WTC11 (cell line): ENCODE data around the gene WRAP53. TPM values are rescaled to one million over a fixed set of nuclear protein-coding genes. Genes with fewer than 3 reads are reported as not detected.

Source experiments
- ATAC-seq: fragments of 200-7000 bp; cut with Tn5 transposase; 2 replicates; pipeline ENCODE4 v1.10.0; 2021; ENCODE audit warnings: mild to moderate bottlenecking, moderate library complexity
- CTCF ChIA-PET: fragments of 300-600 bp; sonication (Branson Sonifier 250); formaldehyde crosslinking; loops from one replicate; lab custom pipeline; 2021; ENCODE audit warnings: antibody characterized with exemption; lab: Charles Lee
- POLR2A ChIA-PET: fragments of 350-600 bp; sonication (Branson Sonifier 250); formaldehyde crosslinking; loops from one replicate; lab custom pipeline; 2021; ENCODE audit warnings: antibody characterized with exemption; lab: Charles Lee
- DNase-seq: peaks from one replicate; pipeline ENCODE4 v3.0.0; 2021; ENCODE audit warnings: low spot score
- H3K27ac Mint-ChIP-seq: 2 replicates; pipeline ENCODE4 v1.8.0; 2021; ENCODE audit warnings: mixed read lengths
- H3K27me3 Mint-ChIP-seq: 2 replicates; pipeline ENCODE4 v1.8.0; 2021; ENCODE audit warnings: low read depth, mild to moderate bottlenecking, moderate library complexity, mixed read lengths
- H3K36me3 Mint-ChIP-seq: 2 replicates; pipeline ENCODE4 v1.8.0; 2021; ENCODE audit warnings: mixed read lengths
- H3K4me1 Mint-ChIP-seq: 2 replicates; pipeline ENCODE4 v1.8.0; 2022; ENCODE audit warnings: mixed read lengths
- H3K4me3 Mint-ChIP-seq: 2 replicates; pipeline ENCODE4 v1.8.0; 2021; ENCODE audit warnings: mild to moderate bottlenecking, moderate library complexity, mixed read lengths
- H3K9me3 Mint-ChIP-seq: 2 replicates; pipeline ENCODE4 v1.8.0; 2021; ENCODE audit warnings: mixed read lengths
- CREB1 ChIP-seq: sonication (generic); formaldehyde crosslinking; IDR thresholded peaks from 2 replicates; pipeline ENCODE4 v1.8.0; 2023; ENCODE audit warnings: mild to moderate bottlenecking, missing genetic modification reagents
- CTCF ChIP-seq: fragments of 200-600 bp; IDR thresholded peaks from 2 replicates; pipeline ENCODE4 v1.8.0; 2022; ENCODE audit warnings: antibody characterized with exemption
- E2F1 ChIP-seq: sonication (generic); formaldehyde crosslinking; IDR thresholded peaks from 2 replicates; pipeline ENCODE4 v1.8.0; 2022; ENCODE audit warnings: mild to moderate bottlenecking, missing genetic modification reagents
- ELF4 ChIP-seq: sonication (generic); formaldehyde crosslinking; IDR thresholded peaks from 2 replicates; pipeline ENCODE4 v1.8.1; 2022; ENCODE audit warnings: low read depth, mild to moderate bottlenecking, moderate library complexity, missing genetic modification reagents
- ERG ChIP-seq: fragments of 250-450 bp; sonication (Bioruptor Pico); IDR thresholded peaks from 2 replicates; pipeline ENCODE4 v1.8.0; 2021; ENCODE audit warnings: mild to moderate bottlenecking
- FOXK1 ChIP-seq: sonication (generic); formaldehyde crosslinking; IDR thresholded peaks from 2 replicates; pipeline ENCODE4 v1.8.0; 2022; ENCODE audit warnings: mild to moderate bottlenecking, moderate library complexity, missing genetic modification reagents
- GABPB1 ChIP-seq: sonication (generic); formaldehyde crosslinking; IDR thresholded peaks from 2 replicates; pipeline ENCODE4 v1.8.1; 2023; ENCODE audit warnings: mild to moderate bottlenecking, missing genetic modification reagents
- KAT7 ChIP-seq: sonication (generic); formaldehyde crosslinking; IDR thresholded peaks from 2 replicates; pipeline ENCODE4 v1.8.1; 2023; ENCODE audit warnings: missing genetic modification reagents, mild to moderate bottlenecking, borderline replicate concordance
- OVOL2 ChIP-seq: fragments of 250-450 bp; sonication (Bioruptor Pico); IDR thresholded peaks from 2 replicates; pipeline ENCODE4 v1.9.0; 2021; ENCODE audit warnings: mild to moderate bottlenecking, borderline replicate concordance
- SMAD3 ChIP-seq: sonication (generic); formaldehyde crosslinking; IDR thresholded peaks from 2 replicates; pipeline ENCODE4 v1.8.0; 2022; ENCODE audit warnings: missing genetic modification reagents, mild to moderate bottlenecking, borderline replicate concordance
- STAT6 ChIP-seq: sonication (generic); formaldehyde crosslinking; conservative IDR thresholded peaks from 2 replicates; pipeline ENCODE4 v1.8.1; 2023; ENCODE audit warnings: mild to moderate bottlenecking, low read depth, missing genetic modification reagents, moderate library complexity
- TCF7 ChIP-seq: sonication (generic); formaldehyde crosslinking; IDR thresholded peaks from 2 replicates; pipeline ENCODE4 v1.8.0; 2022; ENCODE audit warnings: mild to moderate bottlenecking, low read depth, missing genetic modification reagents, moderate library complexity
- ZNF512 ChIP-seq: sonication (generic); formaldehyde crosslinking; IDR thresholded peaks from 2 replicates; pipeline ENCODE4 v1.8.1; 2022; ENCODE audit warnings: missing genetic modification reagents, borderline replicate concordance
- total RNA-seq: library from RNA; stranded (reverse); gene quantifications from 3 replicates; pipeline ENCODE4 v1.2.3, GENCODE V29; 2021

WRAP53 gene
- total RNA-seq, 1 experiment from 2014 or later = 37.2 TPM

GRCh38 chr17:7747635-7748071 is 59.4 kb downstream of the WRAP53 start:
- H3K4me1 Mint-ChIP-seq = no peaks in the 10 kb centered on the region
- ChIA-PET CTCF (interaction anchor here (0.9 to 2.0 kb wide), 2 partner anchors 53 to 341 kb away, joined by 3 to 5 read pairs; no protein-coding TSS in a partner anchor), POLR2A (no interaction called here)
- TF ChIP-seq CREB1 (no peak), SMAD3 (CRISPR knock-in tag) (no peak), FOXK1 (CRISPR knock-in tag) (no peak)
- DNase-seq (no peak), ATAC-seq (no peak)
- peaks cover 5% of the 10 kb centered on the region for H3K9me3 Mint-ChIP-seq
- H3K27me3 Mint-ChIP-seq = peaks cover 4% of the 10 kb centered on the region
- H3K36me3 Mint-ChIP-seq = no peaks in the 10 kb centered on the region
- no peak overlapping the region for H3K4me3 Mint-ChIP-seq
- no peak overlapping the region for H3K27ac Mint-ChIP-seq

- CTCF ChIA-PET = interaction anchor here (0.7 to 2.0 kb wide), 3 partner anchors 53 to 346 kb away, joined by 3 to 5 read pairs (median 3); no protein-coding TSS in a partner anchor
- H3K9me3 Mint-ChIP-seq = peaks cover 5% of the 10 kb centered on the region
Measured at GRCh38 chr17:7748076-7748775, 59.9 kb downstream of the WRAP53 start.

GRCh38 chr17:7750321-7750821 is 62.1 kb downstream of the WRAP53 start:
- no peak for ATAC-seq
- no peak for DNase-seq
- Mint-ChIP-seq H3K9me3 (peaks cover 5% of the 10 kb centered on the region), H3K4me1 (peaks cover 5% of the 10 kb centered on the region), H3K36me3 (no peaks in the 10 kb centered on the region), H3K4me3 (no peak overlapping the region), H3K27ac (no peak overlapping the region), H3K27me3 (peaks cover 5% of the 10 kb centered on the region)
- ChIA-PET POLR2A (no interaction called here), CTCF (no interaction called here)
- TF ChIP-seq OVOL2 (CRISPR knock-in tag) = no peak
- TF ChIP-seq STAT6 (CRISPR knock-in tag) = no peak
- no peak for TF ChIP-seq ERG (CRISPR knock-in tag)
- no peak for TF ChIP-seq TCF7 (CRISPR knock-in tag)
- TF ChIP-seq ELF4 = no peak
- TF ChIP-seq CTCF = no peak
- no peak for TF ChIP-seq GABPB1 (CRISPR knock-in tag)
- no peak for TF ChIP-seq ZNF512 (CRISPR knock-in tag)

More at GRCh38 chr17:7748076-7748775, 59.9 kb downstream of the WRAP53 start:
- TF ChIP-seq GABPB1 (CRISPR knock-in tag) = no peak
- TF ChIP-seq E2F1 (CRISPR knock-in tag) = no peak
- no peak for TF ChIP-seq KAT7 (CRISPR knock-in tag)
- TF ChIP-seq, all 79 proteins: peak for 0
- no peak for ATAC-seq
- Mint-ChIP-seq H3K36me3 (no peaks in the 10 kb centered on the region), H3K27ac (no peak overlapping the region), H3K4me3 (no peak overlapping the region), H3K27me3 (peaks cover 2% of the 10 kb centered on the region; the same call in 1 of the 2 replicates), H3K4me1 (no peaks in the 10 kb centered on the region)
- POLR2A ChIA-PET = interaction anchor here (0.6 kb wide), 1 partner anchor 72 kb away, joined by 3 read pairs; no protein-coding TSS in a partner anchor
- DNase-seq = no peak
